Skeletal muscle cell (primary cell): ENCODE data around the gene CDC42.
A peak's percentile ranks its signal among the peaks of the same experiment; 100 is the strongest.
"Not testable (repeated sequence)": the region's sequence is repeated elsewhere in the genome, so short reads cannot be mapped to it uniquely, and the experiment has no call there.

Source experiments
- DNase-seq: peaks from one replicate; pipeline ENCODE4 v3.0.0-alpha.2; 2010; ENCODE audit warnings: low read depth
- H3K4me3 ChIP-seq: 2 replicates; pipeline ENCODE4 v1.5.1; 2011; ENCODE audit warnings: low read depth, mild to moderate bottlenecking, control low read depth, low read length, moderate library complexity

The CDC42 gene

DNA sequence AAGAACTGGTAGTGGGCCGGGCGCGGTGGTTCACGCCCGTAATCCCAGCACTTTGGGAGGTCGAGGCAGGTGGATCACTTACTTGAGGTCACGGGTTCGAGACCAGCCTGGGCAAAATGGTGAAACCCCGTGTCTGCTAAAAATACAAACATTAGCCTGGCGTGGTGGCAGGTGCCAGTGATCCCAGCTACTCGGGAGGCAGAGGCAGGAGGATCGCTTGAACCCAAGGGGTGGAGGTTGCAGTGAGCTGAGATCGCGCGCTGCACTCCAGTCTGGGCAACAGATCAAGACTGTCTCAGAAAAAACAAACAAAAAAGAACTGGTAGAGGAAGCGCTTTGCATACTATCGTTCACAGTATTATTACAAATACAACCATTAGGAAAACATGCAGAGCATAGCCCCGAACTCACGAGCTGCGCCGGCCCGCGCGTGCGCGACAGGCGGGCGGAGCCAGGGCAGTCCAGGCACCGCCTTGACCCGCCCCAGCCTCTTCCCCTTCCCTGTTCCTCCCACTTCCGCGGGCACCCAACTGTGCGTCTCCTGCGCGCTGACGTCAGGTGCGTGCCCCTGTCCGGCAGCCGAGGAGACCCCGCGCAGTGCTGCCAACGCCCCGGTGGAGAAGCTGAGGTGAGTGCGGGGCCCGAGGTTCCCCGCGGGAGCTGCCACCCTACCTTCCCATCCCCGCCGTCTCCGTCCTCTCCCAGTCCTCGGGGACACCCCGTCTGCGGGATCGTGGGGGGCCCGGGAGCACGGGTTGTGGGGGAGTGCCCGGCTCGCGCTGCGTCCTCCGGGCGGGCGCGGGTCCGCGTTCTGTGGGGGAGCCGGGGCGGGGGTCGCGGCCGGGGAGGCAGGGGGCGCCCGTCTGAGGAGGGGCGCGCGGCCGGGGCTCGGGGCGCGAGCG is at the start of gene CDC42:
CDC42 (plus strand) TSS at position 595 of the 902 bp plus-strand sequence. CDS start 25,770 bp downstream, outside the sequence.
- DNase-seq = peak; percentile 87
- peak within 1 kb of the TSS; percentile 82 for H3K4me3 ChIP-seq

DNA sequence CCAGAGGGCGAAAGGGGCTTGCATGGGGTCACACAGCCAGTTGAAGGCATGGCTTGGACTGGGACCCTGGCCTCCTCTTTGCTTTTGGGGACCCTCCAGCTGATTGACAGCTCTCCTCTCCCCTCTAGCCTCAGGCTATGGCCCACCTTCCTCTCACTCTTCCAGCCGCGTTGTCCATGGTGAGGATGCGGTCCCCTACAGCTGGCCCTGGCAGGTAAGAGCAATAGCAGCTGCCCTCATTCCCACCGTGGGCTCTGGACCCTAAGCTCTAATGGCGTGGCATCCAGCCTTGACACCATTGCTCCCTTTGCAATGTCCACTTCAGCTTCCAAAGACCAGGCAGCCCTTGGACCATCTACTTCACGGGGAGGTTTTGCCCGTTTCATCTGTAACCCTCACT is 49.6 kb upstream of the CDC42 start:
- not testable (repeated sequence) for DNase-seq, H3K4me3 ChIP-seq

DNA sequence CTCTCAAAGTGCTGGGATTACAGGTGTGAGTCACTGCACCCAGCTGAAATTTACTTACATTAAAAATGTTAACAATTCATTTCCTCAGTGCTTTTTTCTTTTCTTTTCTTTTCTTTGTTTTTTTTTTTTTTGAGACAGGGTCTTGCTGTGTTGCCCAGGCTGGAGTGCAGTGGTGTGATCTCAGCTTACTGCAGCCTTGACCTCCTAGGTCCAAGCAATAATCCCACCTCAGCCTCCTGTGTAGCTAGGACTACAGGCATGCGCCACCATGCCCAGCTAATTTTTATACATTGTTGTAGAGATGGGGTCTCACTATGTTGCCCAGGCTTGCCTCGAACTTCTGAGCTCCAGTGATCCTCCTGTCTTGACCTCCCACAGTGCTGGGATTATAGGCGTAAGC is 48.5 kb upstream of the CDC42 start:
- not testable (repeated sequence) for H3K4me3 ChIP-seq, DNase-seq

DNA sequence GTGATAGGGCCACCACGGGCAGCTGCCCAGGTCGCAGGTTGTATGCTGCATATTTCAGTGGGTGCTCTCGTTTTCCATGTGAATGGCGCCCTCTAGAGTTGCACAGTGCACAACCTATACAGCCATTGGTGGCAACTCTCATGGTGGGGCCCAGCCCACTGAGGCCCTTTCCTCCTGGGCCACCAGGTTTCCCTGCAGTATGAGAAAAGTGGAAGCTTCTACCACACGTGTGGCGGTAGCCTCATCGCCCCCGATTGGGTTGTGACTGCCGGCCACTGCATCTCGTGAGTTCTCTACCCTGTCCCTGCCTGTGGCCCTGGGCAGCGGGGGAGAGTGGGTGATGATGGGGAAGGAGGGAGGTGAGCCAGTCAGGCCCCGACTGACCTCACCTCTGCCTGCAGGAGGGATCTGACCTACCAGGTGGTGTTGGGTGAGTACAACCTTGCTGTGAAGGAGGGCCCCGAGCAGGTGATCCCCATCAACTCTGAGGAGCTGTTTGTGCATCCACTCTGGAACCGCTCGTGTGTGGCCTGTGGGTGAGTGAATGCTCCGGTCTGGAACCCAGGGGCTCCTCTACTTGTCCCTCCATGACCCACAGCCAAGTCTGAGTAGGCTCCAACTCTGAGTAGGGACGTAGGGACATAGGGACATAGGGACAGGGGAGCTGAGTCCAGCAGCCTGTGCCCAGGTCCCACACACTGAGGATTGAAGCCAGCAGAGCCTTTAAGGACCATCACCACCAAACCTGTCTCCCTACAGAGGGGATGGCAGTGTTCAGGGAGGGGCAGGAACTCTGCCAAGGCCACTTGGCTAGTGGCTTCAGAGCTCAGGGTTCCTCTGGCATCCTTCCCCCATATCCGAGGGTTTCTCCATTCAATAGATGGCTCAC is 47.0 kb upstream of the CDC42 start:
- not testable (repeated sequence) for DNase-seq, H3K4me3 ChIP-seq

DNA sequence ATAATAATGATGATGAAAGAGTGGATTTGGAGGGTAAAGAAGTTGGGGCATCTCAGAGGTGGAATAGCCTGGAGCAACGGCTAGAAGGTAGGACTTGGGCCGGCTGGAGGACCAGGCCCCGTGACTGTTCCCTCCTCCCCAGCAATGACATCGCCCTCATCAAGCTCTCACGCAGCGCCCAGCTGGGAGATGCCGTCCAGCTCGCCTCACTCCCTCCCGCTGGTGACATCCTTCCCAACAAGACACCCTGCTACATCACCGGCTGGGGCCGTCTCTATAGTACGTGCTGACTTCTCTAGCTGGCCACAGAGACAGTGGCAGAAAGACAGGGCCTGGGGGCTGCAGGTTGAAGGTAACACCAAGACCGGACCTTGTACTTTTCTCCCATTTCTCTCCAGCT is 45.8 kb upstream of the CDC42 start:
- not testable (repeated sequence) for DNase-seq, H3K4me3 ChIP-seq

DNA sequence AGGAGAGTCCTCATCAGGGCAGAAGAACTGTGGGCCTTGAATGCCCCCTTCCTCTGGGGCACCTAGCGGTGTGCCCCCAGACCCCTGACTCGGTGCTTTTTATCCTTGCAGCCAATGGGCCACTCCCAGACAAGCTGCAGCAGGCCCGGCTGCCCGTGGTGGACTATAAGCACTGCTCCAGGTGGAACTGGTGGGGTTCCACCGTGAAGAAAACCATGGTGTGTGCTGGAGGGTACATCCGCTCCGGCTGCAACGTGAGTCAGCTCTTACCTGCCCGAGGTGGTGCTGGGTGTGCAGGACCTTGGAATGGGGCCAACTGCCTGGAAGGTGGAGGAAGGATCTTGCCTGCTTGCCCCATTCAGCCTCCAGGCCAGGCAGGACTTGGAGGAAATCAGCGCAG is 45.2 kb upstream of the CDC42 start:
- not testable (repeated sequence) for H3K4me3 ChIP-seq, DNase-seq

DNA sequence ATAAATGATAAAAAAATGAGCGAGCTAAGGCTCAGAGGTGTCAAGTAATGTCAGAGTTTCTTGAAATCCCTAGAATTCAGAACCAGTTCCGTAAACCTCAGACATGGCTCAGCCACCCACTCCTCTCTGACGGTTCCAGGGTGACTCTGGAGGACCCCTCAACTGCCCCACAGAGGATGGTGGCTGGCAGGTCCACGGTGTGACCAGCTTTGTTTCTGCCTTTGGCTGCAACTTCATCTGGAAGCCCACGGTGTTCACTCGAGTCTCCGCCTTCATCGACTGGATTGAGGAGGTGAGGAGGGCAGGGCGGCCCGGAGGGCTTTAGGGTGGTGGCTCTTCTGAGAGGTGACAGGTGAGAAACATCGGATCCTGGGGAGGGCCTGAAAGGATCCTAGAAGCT is 42.9 kb upstream of the CDC42 start:
- not testable (repeated sequence) for H3K4me3 ChIP-seq, DNase-seq

DNA sequence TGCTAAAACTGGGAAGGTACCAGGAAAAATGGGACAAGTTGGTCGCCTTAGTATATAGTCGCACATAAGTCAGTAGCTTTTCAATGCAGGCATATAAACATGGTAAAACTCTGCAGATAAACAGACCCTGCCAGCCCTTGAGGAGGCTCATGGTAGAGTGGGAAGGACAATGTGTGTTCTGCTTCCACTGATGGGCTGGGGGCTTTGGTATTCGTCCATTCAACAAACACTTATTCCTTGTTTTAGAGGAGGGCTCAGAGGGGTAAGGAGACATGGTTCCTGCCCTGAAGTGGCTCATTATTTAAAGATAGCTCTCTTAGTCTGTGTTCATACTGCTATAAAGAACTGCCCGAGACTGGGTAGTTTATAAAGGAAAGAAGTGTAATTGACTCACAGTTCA is 39.8 kb upstream of the CDC42 start:
- not testable (repeated sequence) for DNase-seq, H3K4me3 ChIP-seq

DNA sequence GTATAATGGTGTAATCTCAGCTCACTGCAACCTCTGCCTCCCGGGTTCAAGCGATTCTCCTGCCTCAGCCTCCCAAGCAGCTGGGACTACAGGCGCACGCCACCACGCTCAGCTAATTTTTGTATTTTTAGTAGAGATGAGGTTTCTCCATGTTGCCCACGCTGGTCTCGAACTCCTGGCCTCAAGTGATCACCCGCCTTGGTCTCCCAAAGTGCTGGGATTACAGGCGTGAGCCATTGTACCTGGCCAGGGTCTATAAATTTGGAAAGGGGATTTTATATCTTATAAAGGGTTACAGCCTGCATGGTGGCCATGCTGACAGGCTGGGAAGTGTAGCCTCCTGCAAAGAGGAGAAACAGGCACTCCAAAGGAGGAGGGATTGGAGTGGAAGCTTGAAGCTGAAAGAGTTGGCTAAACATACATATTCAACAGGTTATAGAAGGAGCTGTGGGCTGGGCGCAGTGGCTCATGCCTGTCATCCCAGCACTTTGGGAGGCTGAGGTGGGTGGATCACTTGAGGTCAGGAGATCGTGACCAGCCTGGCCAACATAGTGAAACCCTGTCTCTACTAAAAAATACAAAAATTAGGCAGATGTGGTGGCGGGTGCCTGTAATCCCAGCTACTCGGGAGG is 37.8 kb upstream of the CDC42 start:
- H3K4me3 ChIP-seq, DNase-seq: not testable (repeated sequence)

DNA sequence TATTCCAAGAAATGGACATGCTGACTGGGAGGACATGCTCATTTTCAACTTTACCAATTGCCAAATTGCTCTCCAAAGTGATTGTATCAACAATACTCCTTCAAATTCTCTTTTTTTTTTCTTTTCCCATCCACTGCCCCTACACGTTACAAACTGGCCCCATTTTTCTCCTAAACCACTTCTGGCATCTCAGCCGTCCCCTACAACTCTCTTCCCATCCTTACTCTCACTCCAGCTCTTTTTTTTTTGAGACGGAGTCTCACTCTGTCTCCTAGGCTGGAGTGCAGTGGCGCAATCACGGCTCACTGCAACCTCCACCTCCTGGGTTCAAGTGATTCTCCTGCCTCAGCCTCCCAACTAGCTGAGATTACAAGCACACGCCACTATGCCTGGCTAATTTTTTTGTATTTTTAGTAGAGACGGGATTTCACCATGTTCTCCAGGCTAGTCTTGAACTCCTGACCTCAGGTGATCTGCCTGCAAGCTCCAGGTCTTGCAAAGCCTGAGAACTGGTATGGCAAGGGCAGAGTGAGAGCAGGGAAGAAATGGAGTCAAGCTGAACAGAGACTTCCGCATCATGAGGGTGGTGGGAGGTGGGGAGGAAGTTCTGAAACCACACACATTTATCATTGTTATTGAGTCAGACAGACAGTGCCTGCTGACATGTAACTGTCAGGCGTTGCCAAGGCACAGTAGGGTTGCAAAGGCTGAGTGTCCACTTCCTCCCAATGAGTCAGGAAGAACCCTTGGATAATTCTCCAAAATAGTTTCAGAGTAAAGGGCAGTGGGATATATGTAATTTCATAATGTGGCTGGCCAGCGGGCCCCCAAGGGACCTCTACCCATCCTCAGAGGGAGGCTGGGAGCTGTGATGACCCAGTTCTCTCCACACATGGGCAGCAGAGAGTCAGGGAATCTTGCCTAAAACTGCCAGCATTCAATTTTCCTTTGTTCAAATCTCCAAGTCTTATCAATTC is 33.6 kb upstream of the CDC42 start:
- peak; percentile 94 for DNase-seq
- H3K4me3 ChIP-seq = no peak overlapping the region

DNA sequence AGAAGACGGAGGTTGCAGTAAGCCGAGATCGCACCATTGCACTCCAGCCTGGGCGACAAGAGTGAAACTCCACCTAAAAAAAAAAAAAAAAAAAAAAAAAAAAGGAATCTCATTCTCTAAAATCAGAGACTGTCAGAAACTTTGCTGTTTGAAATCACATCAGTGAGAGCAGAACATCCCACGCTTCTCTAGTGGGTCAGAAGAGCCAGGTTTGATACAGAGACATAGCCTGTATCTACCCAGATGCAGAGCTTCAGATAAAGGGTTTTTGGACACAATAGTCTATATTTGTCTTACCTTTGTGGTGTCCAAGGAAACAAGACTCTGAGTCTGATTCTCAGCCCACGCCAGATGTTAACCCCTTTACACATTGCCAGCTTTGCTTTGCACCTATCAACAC is 31.4 kb upstream of the CDC42 start:
- DNase-seq = no peak
- H3K4me3 ChIP-seq = no peak overlapping the region

DNA sequence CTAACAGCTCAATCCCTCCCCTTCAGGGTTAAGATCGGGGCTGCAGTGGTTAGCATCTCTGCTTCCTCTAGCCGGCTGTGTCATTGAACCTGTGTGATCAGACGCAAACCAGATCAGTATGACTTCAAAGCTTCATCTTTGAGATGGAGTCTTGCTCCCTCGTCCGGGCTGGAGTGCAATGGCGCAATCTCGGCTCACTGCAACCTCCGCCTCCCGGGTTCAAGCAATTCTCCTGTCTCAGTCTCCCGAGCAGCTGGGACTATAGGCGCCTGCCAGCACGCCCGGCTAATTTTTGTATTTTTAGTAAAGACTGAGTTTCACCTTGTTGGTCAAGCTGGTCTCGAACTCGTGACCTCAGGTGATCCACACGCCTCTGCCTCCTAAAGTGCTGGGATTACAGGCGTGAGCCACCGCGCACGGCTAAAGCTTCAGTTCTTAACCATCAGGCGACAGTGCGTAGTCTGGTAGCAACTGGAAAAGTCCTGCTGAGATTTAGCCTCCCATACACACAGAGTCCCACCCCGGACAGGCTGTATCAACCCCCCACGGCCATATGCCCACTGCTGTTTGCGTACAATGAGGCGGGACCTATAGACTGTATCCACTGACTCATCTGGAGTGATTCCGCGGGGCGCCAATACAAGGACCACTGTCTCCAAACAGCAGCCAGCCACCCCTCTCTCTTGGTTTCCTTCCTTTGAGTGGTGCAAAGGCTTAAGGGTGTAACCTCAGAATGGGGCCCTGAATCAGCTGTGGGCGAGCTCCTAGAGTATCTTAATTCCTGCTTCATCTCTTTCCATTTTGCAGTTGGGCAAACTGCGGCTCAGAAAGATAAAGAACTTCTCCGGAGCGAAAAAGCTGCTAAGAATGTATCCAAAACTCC is 27.8 kb upstream of the CDC42 start:
- H3K4me3 ChIP-seq = peak overlapping the region; percentile 99
- peak; percentile 67 for DNase-seq

DNA sequence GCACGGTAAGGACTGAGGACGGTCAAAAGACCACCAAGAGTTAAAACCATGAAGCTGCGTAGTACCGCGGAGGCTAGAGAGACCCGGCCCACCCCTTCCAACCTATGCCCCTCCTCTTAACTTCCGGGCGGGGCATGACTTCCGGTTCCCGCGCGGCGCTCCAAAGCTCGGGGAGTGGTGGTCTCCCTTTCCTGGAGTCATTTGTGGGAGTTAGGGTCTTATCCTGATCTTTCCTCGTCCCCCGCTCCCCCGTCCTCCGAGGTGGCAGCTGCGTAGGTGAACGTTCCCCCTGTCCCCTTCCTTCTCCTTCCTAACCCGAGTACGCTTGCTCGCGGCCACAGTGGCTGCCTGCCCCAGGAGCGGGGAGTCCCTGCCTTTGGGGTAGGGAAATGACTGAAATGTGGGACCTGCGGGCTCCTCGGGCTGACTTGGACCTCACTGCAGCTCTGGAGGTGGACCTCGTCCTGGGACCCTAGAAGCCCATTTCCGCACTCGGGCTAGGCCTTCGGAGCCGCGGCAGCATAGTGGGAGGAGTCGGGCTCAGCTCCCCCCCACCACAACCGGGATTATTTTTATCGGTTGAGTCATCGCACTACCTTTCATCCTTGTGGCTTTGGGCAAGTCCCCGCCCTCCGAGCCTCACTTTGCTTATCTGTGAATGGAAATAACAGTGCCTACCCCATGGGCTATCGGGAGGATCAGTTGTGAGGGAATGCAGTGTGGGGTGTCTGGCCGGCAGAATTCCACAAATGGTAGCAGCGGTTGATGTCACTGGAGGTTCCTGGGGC is 26.9 kb upstream of the CDC42 start:
- peak overlapping the region; percentile 99 for H3K4me3 ChIP-seq
- peak; percentile 72 for DNase-seq

DNA sequence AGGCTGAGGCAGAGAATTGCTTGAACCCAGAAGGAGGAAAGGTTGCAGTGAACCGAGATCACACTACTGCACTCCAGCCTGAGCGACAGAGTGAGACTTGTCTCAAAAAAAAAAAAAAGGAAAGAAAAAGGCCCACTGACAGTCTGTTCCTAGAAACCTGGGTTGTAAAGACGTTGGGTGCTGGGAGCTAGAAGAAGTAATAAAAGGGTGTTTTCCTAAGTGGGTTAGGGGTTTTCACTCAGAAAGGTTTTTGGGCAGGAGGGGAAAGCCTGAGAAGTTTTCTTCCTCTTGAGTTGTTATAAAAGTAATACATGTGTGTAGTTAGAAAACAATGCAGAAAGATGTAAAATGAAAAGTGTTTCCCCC is 25.6 kb upstream of the CDC42 start:
- H3K4me3 ChIP-seq = no peak overlapping the region
- DNase-seq = no peak

DNA sequence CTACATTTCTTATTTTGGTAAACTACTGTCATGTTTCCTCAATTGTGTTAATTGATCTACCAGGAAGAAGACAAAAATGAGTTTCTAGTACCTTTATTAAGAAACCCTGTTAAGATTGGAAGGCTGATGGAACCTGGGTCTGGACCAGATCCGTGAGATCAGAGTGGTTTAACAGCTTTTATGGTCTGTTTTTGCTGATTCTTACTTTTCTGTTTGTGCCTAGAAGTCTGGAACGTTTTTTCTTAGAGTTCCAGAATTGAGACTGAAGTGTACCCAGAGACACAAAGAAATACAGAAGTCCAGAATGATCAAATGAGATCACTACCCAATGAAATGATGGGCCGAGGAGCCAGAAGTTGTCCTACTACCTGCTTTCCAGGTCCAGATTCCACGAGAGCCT is 22.5 kb upstream of the CDC42 start:
- no peak for DNase-seq
- no peak overlapping the region for H3K4me3 ChIP-seq

DNA sequence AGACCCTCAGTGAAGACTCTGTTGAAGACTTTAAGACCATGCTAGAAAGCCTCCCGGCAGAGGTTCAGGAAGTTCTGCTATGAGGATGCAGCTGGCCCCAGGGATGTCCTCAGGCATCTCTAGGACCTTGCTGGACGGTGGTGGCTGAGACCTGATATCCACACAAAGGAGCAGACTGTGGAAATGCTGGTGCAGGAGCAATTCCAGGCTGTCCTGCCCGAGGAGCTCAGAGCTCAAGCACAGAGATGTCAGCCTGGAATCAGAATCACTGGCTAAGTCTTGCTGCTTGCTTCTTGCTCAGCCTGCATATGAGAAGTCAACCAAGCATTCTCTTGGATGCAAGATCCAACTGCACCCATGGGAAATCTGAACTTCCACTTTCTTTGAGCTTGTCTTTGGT is 22.0 kb upstream of the CDC42 start:
- DNase-seq = no peak
- H3K4me3 ChIP-seq = no peak overlapping the region
